GM13977 (cell line): ENCODE results near the gene CCDC68.

Experiments used
- DNase-seq: peaks from one replicate; pipeline ENCODE4 v3.0.0; 2012; ENCODE audit warnings: low spot score
- CTCF ChIP-seq: IDR thresholded peaks from 2 replicates; pipeline ENCODE4 v1.5.1; 2012; ENCODE audit warnings: mild to moderate bottlenecking, control low read depth; ENCODE audit not compliant: insufficient read depth; ENCODE audit errors: extremely low read depth, missing control alignments
- in situ Hi-C: fragments of 300-500 bp; cut with MboI; formaldehyde crosslinking; loops from one replicate; pipeline ENCODE4 v1.12.0; 2022; ENCODE audit warnings: low sequenced_read_pairs, low pct_unique_long_range_greater_than_20kb, mixed read lengths, inconsistent platforms; ENCODE audit not compliant: unreplicated experiment

Gene CCDC68

GRCh38 chr18:54878659-54879358 is 80.5 kb downstream of the CCDC68 start:
- DNase-seq, result no peak
- TF ChIP-seq CTCF, result no peak
- in situ Hi-C loops, result no loop called here

GRCh38 chr18:54878159-54878622 is 81.1 kb downstream of the CCDC68 start:
- DNase-seq, result no peak
- in situ Hi-C loops, result no loop called here
- no peak for TF ChIP-seq CTCF

GRCh38 chr18:54877076-54877475 is 82.2 kb downstream of the CCDC68 start:
- TF ChIP-seq CTCF, result no peak
- in situ Hi-C loops, result no loop called here

GRCh38 chr18:54875063-54875462 is 84.2 kb downstream of the CCDC68 start:
- no peak for TF ChIP-seq CTCF
- no peak for DNase-seq
- in situ Hi-C loops, result no loop called here

More at GRCh38 chr18:54877076-54877475, 82.2 kb downstream of the CCDC68 start:
- no peak for DNase-seq

GRCh38 chr18:54873884-54874255 is 85.4 kb downstream of the CCDC68 start:
- in situ Hi-C loops, result no loop called here
- no peak for TF ChIP-seq CTCF
- no peak for DNase-seq

GRCh38 chr18:54872681-54873080 is 86.6 kb downstream of the CCDC68 start:
- TF ChIP-seq CTCF, result no peak
- DNase-seq, result no peak
- in situ Hi-C loops, result no loop called here
